NCI-H146 treated with DMSO at 0.1 percent for 48 hours (cell line): Measurements from ENCODE around the gene SLC22A7.

ENCODE experiments used
- DNase-seq: peaks from one replicate; lab custom pipeline; 2025; ENCODE audit not compliant: unreplicated experiment; lab: John Stamatoyannopoulos, UW

The SLC22A7 gene

GRCh38 chr6:43297644-43298564 is at the start of gene SLC22A7:
Gene SLC22A7, plus strand, starts transcription at chr6:43298260. Its CDS starts 99 bp downstream, at chr6:43298359.
- DNase-seq, result no peak

DNA sequence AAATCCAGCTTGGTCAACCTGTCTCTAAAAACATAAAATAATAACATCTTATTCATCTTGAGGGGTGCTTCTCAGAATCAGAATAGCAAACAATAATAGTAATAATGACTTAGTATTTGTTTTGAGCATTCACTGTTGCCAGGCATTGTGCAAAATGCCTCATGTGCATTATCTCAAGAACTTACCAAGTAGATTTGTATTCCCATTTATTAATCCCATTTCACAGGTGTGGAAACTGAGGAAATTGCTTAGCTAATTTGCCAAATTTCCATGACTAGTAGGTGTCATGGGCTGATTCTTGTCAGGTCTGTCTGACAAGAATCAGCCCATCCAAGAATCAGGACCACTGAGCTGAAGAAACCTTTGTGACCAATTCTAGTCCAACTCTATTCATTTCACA is 49.3 kb upstream of the SLC22A7 start:
- DNase-seq, result no peak

GRCh38 chr6:43250992-43251373 is 47.1 kb upstream of the SLC22A7 start:
- no peak for DNase-seq

DNA sequence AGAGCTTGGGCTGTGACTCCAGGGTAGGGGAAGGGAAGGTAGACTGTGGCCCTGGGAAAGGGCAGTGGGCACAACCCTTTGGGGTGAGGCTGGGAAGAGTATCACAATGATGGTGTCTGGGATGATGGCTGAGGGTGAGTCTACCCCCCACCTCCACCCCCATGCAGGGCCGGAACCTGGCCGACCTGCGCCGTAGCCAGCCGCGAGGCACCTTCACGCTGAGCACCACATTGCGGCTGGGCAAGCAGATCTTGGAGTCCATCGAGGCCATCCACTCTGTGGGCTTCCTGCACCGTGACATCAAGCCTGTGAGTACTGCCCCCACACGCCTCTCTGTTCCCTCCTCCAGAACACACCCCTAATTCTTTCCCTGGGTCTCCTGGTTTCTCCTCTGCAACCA is 44.7 kb upstream of the SLC22A7 start:
- DNase-seq, result no peak

DNA sequence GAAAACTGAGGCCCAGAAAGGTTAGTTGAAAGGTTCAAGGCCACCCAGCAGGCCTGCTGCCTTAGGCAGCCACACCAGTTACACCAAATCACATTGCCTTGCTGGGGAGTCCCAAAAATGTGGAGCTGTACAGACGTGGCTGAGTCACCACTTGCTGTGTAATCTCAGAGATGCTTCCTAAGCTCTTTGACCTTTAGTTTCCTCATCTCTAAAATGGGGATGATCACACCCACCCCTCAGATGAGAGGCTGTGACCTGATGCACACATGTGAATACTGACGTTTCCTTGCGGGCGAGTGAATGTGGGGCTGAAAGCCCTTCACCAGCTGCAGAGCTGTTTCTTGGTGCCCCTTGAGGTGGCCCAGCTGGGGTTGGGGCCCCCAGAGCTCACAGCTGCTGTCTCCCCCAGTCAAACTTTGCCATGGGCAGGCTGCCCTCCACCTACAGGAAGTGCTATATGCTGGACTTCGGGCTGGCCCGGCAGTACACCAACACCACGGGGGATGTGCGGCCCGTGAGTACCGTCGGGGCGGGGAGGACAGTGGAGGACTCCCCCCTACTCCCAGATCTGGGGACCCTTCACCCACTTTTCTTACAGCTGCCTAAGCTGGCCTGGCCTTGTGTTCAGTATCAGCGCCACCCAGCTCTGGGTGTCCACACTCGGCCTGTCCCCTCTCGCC is 43.8 kb upstream of the SLC22A7 start:
- DNase-seq, result no peak

DNA sequence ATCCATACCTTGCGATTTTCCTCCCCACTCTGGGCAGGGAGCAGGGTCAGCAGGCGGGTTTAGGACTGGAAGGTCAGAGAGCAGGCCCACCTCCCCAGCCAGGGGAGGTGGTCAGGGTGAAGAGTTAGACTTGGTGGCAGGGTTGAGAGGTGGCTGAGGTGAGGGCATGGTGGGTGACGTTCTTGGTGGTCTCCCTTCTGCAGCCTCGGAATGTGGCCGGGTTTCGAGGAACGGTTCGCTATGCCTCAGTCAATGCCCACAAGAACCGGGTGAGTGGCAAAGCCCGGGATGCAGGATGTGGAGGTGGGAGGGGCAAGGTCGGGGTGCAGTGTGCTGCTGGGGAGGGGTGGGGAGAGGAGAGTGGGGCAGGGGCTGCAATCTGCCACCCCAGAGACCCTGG is 43.2 kb upstream of the SLC22A7 start:
- no peak for DNase-seq

DNA sequence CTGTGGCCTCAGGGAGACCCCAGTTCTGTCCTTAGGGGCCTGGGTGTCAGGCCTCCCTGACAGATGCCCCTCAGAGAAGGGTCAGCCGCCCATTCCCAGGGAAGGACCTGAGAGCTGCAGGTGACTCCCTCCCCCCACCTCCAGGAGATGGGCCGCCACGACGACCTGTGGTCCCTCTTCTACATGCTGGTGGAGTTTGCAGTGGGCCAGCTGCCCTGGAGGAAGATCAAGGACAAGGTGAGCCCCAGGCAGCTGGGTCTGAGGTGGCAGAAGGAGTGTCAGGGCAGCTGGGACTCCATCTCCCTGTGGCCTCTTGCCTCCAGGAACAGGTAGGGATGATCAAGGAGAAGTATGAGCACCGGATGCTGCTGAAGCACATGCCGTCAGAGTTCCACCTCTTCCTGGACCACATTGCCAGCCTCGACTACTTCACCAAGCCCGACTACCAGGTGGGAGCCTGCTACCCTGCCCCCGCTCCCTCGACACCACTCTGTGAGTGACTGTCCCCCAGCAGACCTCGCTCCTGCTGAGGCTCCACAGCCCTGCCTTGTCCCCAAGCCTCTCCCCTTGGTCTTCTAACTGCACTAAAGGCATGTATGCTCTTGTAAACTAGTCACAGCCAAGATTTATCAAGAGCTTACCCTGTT is 42.5 kb upstream of the SLC22A7 start:
- DNase-seq, result no peak

- no peak for DNase-seq
Measured at GRCh38 chr6:43256670-43257366, 41.2 kb upstream of the SLC22A7 start.

DNA sequence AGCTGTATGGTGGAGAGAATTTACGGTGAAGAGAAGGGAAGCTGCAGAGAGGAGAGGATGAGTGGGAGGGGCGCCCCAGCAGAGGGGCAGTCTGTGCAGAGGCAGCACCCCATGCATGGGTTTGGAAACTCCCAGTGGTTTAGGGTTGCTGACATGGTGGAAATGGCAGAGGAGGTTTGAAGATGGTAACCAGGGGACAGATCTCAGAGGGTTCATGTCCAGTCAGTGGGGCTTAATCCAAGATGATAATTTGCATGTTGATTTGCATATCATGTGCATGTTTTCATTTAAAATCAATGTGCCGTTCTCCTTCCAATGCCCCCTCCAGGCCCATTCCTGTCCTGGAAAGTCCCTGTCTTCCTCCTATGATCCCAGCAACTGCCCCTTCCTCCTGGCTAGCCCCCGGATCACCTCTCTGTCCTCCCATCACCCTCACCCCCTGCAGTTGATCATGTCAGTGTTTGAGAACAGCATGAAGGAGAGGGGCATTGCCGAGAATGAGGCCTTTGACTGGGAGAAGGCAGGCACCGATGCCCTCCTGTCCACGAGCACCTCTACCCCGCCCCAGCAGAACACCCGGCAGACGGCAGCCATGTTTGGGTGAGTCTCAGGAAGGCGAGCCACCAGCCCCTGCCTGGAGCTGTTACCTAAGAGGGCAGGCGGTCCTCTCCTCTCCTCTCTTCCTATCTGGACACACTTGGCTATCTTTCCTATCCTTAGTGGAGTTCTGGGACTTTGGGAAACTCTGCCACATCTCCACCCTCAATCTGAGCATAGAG is 40.5 kb upstream of the SLC22A7 start:
- DNase-seq, result no peak

- no peak for DNase-seq
Measured at GRCh38 chr6:43258180-43258579, 39.9 kb upstream of the SLC22A7 start.

GRCh38 chr6:43258807-43259686 is 39.0 kb upstream of the SLC22A7 start:
- no peak for DNase-seq

GRCh38 chr6:43260791-43261190 is 37.3 kb upstream of the SLC22A7 start:
- no peak for DNase-seq

- no peak for DNase-seq
Measured at GRCh38 chr6:43261198-43261597, 36.9 kb upstream of the SLC22A7 start.

GRCh38 chr6:43262000-43262779 is 35.9 kb upstream of the SLC22A7 start:
- DNase-seq, result no peak

DNA sequence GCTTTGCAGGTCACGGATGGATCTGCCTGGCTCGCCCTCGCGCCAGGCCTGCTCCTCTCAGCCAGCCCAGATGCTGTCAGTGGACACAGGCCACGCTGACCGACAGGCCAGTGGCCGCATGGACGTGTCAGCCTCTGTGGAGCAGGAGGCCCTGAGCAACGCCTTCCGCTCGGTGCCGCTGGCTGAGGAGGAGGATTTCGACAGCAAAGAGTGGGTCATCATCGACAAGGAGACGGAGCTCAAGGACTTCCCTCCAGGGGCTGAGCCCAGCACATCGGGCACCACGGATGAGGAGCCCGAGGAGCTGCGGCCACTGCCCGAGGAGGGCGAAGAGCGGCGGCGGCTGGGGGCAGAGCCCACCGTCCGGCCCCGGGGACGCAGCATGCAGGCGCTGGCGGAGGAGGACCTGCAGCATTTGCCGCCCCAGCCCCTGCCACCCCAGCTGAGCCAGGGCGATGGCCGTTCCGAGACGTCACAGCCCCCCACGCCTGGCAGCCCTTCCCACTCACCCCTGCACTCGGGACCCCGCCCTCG is 35.2 kb upstream of the SLC22A7 start:
- no peak for DNase-seq

DNA sequence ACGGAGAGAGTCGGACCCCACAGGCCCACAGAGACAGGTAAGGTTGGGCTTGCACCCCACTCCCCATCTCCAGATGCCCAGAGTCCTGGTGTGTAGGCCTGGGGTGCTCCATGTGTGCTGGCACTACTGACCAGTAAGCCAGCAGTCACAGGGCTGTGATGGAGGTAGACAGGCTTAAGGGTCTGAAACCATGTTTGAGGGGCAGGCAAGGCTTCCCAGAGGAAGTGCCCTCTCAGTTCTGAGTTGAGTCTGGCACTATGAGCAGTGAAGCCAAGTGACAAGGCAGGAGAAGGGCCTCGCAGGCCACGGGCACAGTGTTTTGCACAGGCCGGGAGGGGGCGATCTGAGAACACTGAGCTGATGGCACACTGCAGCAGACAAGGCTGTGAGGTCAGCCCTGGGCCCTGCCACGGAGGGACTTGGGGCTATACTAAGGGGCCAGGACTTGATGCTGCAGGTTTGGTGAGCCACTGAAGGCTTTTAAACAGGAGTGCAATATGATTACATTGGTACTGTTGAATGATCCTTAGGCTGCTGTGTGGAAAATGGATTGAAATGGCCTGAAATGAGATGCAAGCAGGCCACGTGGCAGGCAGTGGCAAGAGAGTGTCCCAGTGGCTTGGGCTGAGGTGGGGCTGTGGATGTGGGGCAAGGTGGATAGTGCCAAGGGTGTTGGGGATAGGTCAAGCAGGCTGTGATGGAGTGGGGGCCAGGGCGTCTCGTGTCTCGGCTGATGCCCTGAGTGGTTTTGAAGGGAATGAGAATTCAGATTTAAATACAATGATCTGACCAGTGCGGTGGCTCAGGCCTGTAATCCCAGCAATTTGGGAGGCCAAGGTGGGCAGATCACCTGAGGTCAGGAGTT is 34.5 kb upstream of the SLC22A7 start:
- DNase-seq, result peak; percentile 20

GRCh38 chr6:43264599-43265145 is 33.4 kb upstream of the SLC22A7 start:
- no peak for DNase-seq
